Stimulated activated CD8-positive, alpha-beta memory T cell treated with anti-CD3 and anti-CD28 coated beads, Interleukin-15, amount 100 ng/mL, for 48 hours (primary cell): ENCODE measurements around the gene TCF7.

Experiments
- DNase-seq, 2 donors: peaks; one replicate each; pipeline ENCODE4 v3.0.0-alpha.2; 2020; ENCODE audit warnings: low read depth in 2 of 2

Gene TCF7

DNA sequence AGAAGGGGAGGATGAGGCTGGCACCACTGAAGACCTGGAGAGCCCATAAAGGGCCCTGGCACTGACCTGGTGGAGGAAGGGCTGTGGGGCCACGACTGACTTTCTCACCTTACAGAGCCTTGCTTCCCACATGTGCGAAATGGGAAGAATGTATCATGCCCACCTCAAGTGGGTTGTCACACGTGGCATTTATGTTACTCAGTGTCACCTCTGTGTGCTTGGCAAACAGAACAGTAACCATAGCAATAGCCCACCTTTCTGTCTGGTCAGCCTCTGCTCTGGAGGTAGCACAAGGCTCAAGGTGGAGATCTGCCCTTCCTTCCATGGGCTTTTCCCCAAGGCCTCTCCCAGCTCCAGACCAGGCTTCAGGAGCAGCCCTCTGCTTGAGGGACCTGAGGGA lies 16.7 kb downstream of the TCF7 start:
- peak; percentile 48 to 52 for DNase-seq

DNA sequence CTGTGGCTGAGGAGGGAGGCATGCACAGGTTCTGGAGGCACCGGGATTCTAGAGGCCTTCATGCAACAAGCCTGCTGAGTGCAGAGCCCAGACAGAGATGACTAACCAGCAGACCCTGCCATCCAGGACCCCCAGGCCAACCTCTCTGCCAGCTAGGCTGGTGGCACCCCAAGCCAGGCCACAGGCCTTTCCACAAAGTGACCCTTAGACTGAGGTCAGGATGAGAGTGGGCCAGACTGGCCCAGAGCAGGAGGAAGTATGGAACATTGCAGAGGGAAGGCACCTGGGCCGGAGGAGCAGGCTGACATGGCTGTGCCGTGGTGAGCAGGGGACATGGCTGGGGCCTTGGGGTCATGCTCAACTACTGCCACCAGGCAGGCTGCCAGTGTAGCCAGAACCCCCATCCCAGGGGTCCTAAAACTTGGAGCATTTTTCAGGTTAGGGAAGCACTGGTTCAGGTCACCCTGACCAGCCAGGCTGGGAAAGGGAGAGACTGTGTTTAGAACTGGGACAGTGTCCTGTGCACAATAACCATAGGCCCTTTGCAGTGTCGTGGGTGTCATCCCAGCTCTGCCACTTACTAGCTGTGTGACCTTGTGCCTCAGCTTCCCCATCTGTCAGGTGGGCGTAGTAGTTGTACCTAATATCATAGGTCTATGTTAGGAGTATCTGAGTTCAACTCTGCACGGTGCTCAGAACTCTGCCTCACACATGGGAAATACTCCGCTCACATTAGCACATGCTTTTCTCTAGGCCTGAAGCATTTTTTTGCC lies 17.3 kb downstream of the TCF7 start:
- no peak for DNase-seq

DNA sequence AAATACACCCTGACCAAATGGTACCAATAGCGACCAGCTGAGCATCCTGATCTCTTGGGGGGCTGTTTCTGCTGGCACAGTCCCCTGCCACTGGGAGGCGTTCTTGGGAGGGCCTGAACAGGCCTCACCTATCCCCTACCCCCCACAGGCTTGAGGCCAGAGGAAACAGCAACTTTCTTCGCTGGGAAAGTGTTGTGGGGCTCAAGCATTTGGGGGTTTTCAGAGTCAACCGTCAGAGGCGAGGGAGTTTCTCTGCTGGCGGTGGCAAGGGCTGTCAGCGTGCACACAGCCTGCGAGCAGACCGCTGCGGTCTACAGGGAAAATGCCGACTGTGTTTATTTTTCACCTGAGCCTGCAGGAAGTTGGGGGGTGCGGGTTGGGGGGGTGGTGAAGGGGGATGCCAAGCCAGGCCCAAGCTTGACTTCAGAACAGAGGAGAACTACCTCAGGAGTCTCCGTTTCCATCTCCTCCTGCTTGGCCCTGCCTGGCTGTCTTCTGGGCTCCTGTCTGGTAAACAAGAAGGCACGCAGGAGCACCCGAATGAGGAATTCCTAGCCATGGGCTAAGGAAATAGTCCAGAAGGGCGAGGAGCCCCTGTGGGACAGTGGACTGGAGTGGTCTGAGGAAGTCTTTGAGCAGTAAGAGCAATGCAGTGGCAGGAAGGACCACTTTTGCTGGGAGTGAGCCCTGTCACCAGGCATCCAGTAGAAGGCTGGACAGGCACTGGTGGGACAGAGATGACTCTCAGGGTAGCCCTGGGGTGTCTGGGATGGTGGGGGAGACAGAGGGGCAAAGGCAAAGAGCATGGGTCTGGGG lies 18.1 kb downstream of the TCF7 start:
- DNase-seq = peak; percentile 73 to 81

DNA sequence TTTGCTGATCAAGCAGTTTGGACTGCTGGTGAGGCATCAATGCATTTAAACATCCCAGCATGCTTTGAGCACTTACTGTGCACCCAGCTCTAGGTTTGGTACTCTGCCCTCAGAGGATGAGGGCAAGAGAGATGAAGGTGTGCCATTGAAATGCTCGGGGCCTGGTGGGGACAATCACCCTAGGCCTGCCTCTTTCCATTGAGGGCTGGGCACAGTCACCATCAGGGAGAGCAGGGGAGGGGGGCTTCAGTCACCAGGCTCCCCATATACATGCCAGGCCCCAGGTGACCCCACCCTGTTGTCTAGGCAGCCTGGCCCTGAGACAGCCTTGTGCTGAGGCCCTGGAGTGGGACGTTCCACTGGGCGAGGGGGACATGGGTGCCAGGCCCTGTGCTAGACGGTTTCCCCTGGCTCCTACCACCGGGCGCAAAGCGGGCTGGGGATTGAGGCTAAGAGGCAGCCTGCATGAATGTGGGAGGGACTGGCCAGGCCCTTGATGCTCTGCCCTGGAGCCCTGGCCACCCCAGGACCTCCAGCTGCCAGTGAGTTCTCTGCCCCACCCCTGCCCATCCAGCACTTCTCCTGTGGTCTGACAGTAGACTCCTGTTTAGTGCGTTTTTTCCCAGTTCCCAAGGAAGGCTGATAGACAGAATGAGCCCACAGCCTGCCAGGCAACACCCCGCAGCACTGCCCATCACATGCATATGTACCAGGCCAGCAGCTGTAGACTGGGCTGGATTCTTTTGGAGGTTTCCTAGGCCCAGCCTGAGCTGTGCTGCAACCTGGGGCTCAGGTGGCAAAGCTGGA lies 18.9 kb downstream of the TCF7 start:
- no peak for DNase-seq

DNA sequence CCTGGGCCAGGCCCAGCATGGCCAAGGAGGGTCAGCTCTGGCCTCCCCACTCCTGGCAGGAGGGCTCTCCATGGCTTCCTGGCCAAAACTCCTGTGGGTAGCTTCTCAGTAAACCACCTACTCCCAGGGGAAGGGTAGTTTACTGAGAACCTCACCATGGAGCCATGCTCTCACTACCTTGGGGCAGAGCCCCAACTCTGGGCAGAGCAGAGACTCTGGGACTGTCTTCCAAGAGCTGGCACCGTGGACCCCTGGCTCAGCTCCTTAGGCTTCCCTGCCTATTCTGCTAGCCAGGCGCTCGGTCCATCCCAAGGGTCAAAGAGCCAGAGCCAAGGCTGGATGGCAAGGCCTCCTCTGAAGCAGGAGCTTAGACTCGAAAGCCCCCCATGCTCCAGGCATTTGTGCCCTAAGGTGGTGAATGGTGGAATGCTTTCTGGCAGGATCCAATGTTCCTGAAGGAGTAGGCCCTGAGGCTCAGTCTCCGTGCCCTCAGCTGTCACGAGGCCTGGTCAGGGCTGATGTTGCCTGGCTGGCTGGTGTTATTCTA lies 19.6 kb downstream of the TCF7 start:
- no peak for DNase-seq

DNA sequence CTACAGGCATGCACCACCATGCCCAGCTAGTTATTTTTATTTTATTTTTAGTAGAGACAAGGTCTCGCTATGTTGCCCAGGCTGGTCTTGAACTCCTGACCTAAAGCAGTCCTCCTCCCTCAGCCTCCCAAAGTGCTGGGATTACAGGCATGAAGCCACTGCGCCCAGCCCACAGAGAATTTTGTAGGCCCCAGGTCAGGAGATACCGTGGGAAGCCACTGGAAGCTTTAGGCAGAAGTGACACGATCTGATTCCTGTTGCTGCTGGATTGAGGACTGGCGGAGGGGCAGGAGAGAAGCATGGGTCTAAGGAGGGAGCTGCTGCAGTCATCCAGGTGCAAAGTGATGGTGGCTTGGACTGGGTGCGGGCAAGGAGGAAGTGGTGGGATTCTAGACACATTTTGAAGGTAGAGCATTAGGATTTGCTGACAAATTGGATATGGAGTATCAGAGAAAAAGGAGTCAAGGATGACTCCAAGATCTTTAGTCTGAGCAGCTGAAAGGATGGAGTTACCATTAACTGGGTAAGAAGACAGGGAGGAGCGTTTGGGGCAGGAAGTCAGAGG lies 20.7 kb downstream of the TCF7 start:
- DNase-seq = no peak

DNA sequence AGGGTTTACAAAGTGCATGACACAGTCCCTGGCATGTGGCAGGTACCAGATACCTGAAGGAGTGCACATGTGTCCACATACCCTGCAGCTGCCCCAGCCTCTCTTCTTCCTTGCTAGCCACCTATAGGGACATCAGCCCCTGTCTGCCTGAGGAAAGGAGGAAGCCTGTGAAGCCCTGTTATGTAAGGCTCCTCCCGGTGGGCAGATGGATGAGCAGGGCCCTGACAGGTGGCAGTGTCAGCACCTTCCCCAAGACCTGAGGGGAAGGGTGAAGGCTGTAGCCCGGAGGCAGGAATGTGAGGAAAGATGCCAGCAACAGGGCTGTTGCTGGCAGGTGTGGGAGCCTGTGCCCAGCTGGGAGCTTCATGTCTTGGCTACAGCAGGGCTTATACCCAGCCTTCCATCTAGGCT lies 21.7 kb downstream of the TCF7 start:
- no peak for DNase-seq

DNA sequence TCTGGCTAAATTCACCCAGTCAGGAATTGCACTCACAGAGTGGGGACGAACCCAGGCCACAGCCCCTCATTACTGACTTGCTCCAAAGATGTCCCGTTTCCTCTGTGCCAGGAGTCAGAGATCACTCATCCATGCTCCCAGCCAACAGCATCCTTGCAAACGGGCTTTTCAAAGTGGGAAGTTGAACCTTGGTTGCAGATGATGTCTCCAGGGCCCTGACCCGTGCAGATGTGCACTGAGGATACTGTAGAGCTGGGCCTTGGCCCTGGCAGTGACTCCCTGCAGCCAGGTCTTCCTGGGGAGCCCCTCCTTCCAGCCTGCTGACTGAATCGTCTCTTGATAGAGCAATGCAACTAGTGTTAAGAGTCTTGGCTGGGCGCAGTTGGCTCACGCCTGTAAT lies 22.3 kb downstream of the TCF7 start:
- DNase-seq = no peak

DNA sequence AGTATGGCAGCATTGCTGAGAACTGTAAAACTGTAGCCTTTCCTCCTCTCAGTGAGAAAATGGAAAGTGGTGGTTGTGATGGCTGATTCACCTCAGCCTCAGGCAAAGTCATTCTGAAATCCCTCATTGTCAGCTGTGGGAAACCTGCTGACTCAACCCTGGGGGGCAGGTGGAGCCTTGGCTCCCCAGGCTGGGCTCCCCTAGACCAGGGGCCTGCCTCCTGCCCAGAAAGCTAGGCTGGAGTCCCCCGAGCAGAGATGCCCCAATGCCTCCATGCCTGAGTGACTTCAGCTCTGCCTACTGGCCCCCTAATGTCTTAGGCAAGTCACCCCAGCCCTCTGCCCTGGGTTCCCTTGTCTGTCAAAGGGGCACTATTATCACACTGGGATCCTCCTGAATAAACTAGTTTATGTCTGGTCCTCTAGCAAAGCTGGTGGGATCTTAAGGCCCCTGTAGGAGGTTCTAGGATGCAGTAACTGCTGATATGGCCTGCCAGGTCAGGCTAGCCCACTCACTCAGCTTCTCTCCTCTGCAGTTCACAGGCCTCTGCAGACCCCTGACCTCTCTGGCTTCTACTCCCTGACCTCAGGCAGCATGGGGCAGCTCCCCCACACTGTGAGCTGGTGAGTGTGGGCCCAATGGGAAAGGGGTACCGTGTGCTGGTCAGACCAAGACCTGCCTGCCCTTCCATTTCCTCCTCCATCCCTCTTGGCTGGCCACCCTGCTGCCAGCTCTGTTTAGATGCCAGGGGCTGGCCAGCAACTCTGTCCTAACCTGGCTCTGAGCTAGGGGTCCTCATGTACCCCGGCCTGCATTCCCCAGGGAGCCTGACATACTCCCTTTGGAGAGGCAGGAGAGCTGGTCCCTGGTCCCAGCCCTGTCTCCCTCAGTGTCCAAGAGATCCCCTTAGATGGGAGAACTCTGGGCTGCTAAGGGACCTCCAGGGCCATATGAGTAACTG lies 24.2 kb downstream of the TCF7 start:
- peak; percentile 68 to 70 for DNase-seq

DNA sequence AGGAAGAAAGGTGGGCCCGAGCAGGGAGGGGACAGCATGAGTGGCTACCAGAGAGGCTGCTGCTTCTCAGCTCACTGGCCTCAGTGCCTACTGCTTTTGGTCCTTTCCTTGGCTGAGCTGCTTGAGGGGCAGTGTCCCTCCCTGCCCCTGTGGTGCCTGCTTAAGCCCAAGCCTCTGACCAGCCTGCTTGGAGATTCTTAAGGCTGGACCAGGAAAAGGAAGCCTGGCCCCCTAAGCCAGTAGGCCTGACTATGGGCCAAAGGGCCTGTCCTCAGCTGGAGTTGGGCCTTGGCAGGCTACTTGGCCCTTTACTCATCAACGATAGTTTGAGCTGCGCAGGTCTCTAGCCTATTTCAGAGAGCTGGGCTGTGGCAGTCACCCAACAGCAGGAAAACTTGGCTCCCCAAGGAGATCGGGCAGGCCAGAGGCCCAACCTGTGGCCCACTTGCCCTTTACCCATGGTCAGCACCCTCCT lies 24.9 kb downstream of the TCF7 start:
- DNase-seq = no peak

DNA sequence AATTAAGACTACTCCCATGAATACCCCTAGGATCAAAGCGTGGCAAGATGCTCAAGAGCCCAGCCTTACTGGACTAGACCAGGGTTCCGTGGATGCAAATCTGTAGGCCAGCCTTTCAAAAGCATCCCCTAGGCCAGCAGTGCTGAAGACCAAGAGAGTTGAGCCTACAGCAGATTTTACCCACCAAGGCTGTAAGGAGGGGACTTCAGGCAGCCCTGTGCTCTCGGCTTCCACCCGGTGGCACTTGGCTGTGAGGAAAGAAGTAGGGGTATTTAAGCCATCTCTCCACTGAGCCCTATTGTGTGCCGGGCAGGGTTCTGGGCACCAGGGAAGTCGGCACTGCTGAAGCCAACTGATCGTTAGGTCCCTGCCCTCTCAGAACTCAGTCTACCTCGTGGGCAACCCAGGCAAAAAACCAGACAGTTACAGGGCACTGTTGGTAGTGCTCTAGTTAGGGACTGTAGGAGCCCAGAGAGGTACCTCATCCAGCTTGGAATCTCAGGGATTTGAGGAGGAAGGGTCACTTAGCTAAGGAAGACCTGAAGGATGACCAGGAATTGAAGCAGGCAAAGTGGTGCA lies 25.5 kb downstream of the TCF7 start:
- no peak for DNase-seq

DNA sequence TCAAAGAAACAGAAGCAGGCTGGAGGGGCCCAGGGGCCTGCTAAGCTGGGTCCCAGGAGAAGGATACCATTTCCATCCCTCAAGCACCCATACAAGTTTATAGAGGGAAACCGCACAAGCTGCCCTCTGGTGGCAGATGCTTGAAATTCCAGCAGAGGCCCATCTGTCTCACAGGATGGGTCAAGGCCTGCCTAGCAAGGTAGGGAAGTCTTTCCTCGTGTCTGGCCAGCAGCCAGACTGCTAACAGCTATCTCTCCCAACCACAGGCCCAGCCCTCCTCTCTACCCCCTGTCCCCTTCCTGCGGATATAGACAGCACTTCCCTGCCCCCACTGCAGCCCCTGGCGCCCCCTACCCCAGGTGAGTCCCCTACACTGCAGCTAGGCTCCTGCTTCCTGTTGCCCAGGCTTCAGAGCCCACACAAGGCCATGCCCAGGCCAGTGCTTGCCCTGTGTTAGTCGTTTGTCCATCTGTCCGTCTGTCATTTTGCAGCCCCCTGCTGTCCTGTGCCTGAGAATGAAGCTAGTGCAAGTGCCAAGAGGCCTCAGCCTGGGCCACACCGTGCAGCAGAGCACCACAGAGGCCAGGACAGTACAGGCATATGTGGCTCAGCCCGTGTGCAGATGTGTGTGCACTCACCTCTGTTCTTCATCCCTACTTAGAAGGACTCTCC lies 26.2 kb downstream of the TCF7 start:
- peak in 1 of 2 donors; percentile 45 for DNase-seq

DNA sequence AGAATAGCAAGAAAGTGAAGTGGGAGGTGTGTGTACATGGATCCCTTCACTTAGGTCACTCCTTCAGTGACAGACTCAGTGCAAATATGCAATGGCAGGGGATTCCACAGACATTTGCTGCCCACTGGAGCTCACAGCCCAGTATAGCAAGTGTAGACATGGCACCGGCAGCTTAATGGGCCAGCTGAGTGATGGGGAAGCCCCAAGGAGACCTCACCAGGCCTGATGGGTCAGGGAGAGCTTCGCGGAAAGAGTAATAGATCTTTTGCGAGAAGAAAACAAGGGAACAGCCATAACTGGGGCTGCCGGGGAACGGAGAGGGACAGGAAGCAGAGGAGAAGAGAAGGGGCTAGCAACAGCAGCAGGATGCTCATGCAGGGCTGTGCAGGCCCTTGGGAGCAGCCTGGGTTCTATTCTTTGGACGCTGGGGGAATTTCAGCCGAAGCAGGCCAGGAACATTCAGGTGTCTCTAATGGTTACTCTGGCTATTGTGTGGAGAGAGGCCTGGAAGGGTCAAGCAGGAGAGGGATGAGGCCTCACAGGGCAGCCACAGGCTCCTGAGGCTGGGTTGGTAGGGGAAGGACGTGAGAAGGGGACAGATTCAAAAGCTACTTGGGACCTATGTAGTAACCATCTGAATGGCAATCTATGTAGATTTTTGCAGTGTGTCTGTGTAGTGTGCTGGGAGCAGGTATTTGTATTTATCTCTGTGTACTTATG lies 27.0 kb downstream of the TCF7 start:
- DNase-seq = no peak

DNA sequence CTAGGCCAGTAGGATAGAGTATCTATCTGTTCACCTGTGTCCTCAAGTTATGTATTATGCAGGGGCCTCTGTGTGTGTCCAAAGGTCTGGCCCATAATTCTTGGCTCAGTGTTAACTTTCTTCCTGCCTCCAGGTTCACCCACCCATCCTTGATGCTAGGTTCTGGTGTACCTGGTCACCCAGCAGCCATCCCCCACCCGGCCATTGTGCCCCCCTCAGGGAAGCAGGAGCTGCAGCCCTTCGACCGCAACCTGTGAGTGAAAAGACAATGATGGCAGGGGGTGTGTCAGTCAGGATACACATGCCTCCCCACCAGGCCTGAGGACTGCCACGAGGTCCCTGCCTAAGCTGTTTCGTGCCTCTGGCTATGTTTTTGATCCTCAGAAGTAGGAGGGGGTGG lies 27.6 kb downstream of the TCF7 start:
- no peak for DNase-seq

DNA sequence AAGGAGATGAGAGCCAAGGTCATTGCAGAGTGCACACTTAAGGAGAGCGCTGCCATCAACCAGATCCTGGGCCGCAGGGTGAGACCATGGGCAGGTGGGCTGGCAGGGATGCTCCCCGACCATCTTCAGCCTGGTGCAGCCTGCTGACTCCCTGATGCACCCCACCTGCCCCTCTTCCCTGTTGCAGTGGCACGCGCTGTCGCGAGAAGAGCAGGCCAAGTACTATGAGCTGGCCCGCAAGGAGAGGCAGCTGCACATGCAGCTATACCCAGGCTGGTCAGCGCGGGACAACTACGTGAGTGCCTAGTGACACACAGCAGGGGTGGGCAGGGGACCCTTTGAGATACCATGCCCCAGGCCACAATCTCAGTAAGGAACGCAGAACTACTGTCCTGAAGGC lies 28.3 kb downstream of the TCF7 start:
- DNase-seq = no peak

DNA sequence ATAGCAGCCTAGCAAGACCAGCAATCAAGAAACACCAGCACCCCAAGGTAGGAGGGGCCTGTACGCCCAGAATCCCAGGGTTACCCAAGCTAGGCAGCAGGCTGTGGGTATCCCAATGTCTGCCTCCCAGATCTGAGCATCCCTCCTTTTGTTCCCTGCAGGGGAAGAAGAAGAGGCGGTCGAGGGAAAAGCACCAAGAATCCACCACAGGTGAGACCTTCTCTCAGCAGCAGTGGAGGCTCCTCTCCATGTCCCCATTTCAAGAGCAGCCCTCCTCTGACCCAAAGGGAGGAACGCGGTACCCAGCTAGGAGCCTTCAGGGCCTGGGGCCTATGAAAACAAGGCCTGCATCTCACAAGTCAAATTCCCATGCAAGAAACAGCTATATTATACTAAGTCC lies 28.9 kb downstream of the TCF7 start:
- DNase-seq = no peak

DNA sequence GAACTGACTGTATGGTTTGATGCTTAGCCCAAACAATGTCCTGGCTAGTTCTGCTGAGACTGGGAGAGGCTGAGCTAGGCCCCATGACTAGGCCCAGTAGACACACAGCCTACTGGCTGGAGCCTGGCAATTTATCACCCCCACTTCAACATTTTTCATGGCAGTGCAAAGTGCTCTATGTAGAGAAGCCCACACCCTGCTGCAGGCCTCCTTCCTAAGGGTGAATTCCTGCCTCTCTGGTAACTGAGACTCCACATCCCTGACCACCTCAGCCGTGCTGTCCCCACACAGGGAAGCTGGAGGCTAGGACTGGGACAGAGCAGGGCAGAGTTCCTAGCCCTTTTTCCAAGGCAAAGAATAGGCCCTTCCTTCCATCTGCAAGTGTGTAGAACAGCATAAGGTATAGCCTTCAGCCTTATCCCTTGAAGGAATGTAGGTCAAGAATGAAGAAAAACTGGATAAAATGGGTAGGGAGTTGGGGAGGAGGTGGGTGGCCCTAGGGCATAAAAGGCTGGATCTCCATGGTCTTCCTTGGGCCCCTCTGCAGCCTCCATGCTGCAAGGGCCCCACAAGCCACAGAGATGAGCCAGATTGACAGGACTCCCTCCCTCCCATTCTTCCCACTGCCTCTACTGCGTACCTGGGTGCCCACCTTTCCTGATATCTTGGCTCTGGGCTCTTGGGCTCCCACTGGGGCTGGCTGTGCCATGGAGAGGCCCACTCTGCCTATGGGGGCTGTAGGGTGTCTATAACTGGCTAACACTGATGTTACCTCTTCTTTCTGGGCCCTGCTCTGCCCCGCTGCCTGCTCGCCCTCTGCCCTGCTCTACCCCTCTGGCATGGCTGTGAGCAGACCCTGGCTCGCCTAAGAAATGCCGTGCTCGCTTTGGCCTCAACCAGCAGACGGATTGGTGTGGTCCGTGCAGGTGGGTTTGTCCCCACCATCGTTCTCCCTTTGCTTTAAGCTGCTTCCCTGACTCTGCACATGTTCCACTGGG lies 29.8 kb downstream of the TCF7 start:
- DNase-seq = no peak
